NT2/D1 (cell line): ENCODE results near the gene ARID3C.

Experiments
- YY1 ChIP-seq: IDR thresholded peaks from 2 replicates; pipeline ENCODE4 v1.6.1; 2011; ENCODE audit not compliant: insufficient read length, insufficient read depth
- ZNF274 ChIP-seq: IDR thresholded peaks from 2 replicates; pipeline ENCODE4 v1.6.1; 2011; ENCODE audit warnings: mild to moderate bottlenecking, low read depth, low read length

GRCh38 chr9:34646211-34647083, 17.6 kb upstream of the ARID3C start, which contains the start of gene GALT:
- no peak for TF ChIP-seq ZNF274
- TF ChIP-seq YY1 = no peak
